K562 (cell line): ENCODE results near the gene IL11. TPM values are rescaled to one million over a fixed set of nuclear protein-coding genes. Genes with fewer than 3 reads are reported as not detected.

Experiments used
- ADNP ChIP-seq: fragments of 200-800 bp; sonication (Bioruptor generic); IDR thresholded peaks from 2 replicates; pipeline ENCODE4 v1.6.1; 2016; ENCODE audit warnings: missing genetic modification characterization, missing compliant biosample characterization
- BCL6 ChIP-seq: fragments of 250-450 bp; sonication (Bioruptor Pico); IDR thresholded peaks from 2 replicates; pipeline ENCODE4 v1.4.0; 2020
- BHLHE40 ChIP-seq: IDR thresholded peaks from 2 replicates; pipeline ENCODE4 v1.6.1; 2011; ENCODE audit warnings: low read length, improper control_type of control experiment
- BRD4 ChIP-seq: fragments of 200-600 bp; sonication (generic); IDR thresholded peaks from 2 replicates; pipeline ENCODE4 v1.6.1; 2017; ENCODE audit warnings: inconsistent platforms
- CBFA2T2 ChIP-seq: fragments of 450-650 bp; conservative IDR thresholded peaks from 2 replicates; pipeline ENCODE4 v1.6.1; 2017; ENCODE audit warnings: mild to moderate bottlenecking
- GATAD2A ChIP-seq: fragments of 450-650 bp; IDR thresholded peaks from 2 replicates; pipeline ENCODE4 v1.6.1; 2017
- POU5F1 ChIP-seq: fragments of 150-350 bp; IDR thresholded peaks from 2 replicates; pipeline ENCODE4 v1.6.1; 2014; ENCODE audit warnings: borderline replicate concordance, low read length, low read depth, mild to moderate bottlenecking; ENCODE audit not compliant: partially characterized antibody
- RBM15 ChIP-seq: fragments of 200-400 bp; formaldehyde crosslinking; IDR thresholded peaks from 2 replicates; pipeline ENCODE4 v1.6.1; 2018; ENCODE audit warnings: mild to moderate bottlenecking, low read length, moderate library complexity; ENCODE audit not compliant: insufficient read depth
- RFX1 ChIP-seq: fragments of 450-650 bp; IDR thresholded peaks from 2 replicates; pipeline ENCODE4 v1.6.1; 2016; ENCODE audit warnings: mild to moderate bottlenecking, moderate library complexity
- SMARCA5 ChIP-seq: fragments of 450-650 bp; IDR thresholded peaks from 2 replicates; pipeline ENCODE4 v1.6.1; 2016
- TAL1 ChIP-seq: fragments of 450-650 bp; IDR thresholded peaks from 2 replicates; pipeline ENCODE4 v1.6.1; 2016; ENCODE audit warnings: mild to moderate bottlenecking
- polyA plus RNA-seq, 8 experiments: library from polyadenylated mRNA; depleted of rRNA in 4 of 8; stranded (reverse) in 5 of 8; unstranded in 3 of 8; fragments of >200 nt; fragmentation: Nextera tagmentation in 2 of 8; fragmentation: Illumina TruSeq in 1 of 8; extraction: Ambion mirVana in 2 of 8; extraction: Trizol in 1 of 8; gene quantifications; 2 replicates each; pipeline versions ENCODE4 v1.2.1 to v1.2.3, GENCODE V29; 2011 to 2014; ENCODE audit warnings: inconsistent platforms in 1 of 8, missing spikeins in 1 of 8
- total RNA-seq, 7 experiments: library from RNA; depleted of rRNA in 6 of 7; stranded (reverse); fragments of >200 nt in 6 of 7; fragmentation: Illumina TruSeq in 2 of 7; extraction: Trizol in 2 of 7; gene quantifications; 2 replicates each; pipeline versions ENCODE4 v1.2.1 to v1.2.3, GENCODE V29; 2011 to 2021; ENCODE audit warnings: low replicate concordance in 1 of 7
- TF ChIP-seq, protein P1 (sequence below): fragments of 450-650 bp; IDR thresholded peaks from 2 replicates; pipeline ENCODE4 v1.6.1; 2016
- TF ChIP-seq, protein P2 (sequence below): fragments of 200-800 bp; sonication (Bioruptor generic); IDR thresholded peaks from 2 replicates; pipeline ENCODE4 v1.6.1; 2017; ENCODE audit warnings: missing genetic modification characterization, missing compliant biosample characterization
- TF ChIP-seq, protein P3 (sequence below): fragments of 200-800 bp; sonication (Bioruptor generic); IDR thresholded peaks from 2 replicates; pipeline ENCODE4 v1.6.1; 2016; ENCODE audit warnings: missing genetic modification characterization, missing compliant biosample characterization
- TF ChIP-seq, protein P4 (sequence below): fragments of 450-650 bp; formaldehyde crosslinking; IDR thresholded peaks from 2 replicates; pipeline ENCODE4 v1.4.0; 2020; ENCODE audit warnings: mild to moderate bottlenecking, mixed read lengths
- TF ChIP-seq, protein P5 (sequence below): sonication (generic); formaldehyde crosslinking; IDR thresholded peaks from 2 replicates; pipeline ENCODE4 v1.8.0; 2022; ENCODE audit warnings: mild to moderate bottlenecking, missing genetic modification reagents

Gene IL11
- total and polyA plus RNA-seq, 9 of the 15 experiments (the other 6 are each of a cell fraction or from before 2014, with no cell fraction given), result 0.04 to 0.42 (median 0.06) TPM; not detected in 6

GRCh38 chr19:55408533-55408872 is 38.2 kb upstream of the IL11 start (continued):
- peak; percentile 78; the same call in 1 of the 2 replicates for TF ChIP-seq BRD4
- TF ChIP-seq SMARCA5, result no peak
- TF ChIP-seq, protein P1, sequence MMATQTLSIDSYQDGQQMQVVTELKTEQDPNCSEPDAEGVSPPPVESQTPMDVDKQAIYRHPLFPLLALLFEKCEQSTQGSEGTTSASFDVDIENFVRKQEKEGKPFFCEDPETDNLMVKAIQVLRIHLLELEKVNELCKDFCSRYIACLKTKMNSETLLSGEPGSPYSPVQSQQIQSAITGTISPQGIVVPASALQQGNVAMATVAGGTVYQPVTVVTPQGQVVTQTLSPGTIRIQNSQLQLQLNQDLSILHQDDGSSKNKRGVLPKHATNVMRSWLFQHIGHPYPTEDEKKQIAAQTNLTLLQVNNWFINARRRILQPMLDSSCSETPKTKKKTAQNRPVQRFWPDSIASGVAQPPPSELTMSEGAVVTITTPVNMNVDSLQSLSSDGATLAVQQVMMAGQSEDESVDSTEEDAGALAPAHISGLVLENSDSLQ, result no peak
- TF ChIP-seq BHLHE40, result no peak
- peak; percentile 88 for TF ChIP-seq ADNP (tag)
- TF ChIP-seq, protein P2, sequence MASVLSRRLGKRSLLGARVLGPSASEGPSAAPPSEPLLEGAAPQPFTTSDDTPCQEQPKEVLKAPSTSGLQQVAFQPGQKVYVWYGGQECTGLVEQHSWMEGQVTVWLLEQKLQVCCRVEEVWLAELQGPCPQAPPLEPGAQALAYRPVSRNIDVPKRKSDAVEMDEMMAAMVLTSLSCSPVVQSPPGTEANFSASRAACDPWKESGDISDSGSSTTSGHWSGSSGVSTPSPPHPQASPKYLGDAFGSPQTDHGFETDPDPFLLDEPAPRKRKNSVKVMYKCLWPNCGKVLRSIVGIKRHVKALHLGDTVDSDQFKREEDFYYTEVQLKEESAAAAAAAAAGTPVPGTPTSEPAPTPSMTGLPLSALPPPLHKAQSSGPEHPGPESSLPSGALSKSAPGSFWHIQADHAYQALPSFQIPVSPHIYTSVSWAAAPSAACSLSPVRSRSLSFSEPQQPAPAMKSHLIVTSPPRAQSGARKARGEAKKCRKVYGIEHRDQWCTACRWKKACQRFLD (CRISPR knock-in tag), result peak; percentile 7; the same call in 1 of the 2 replicates
- no peak for TF ChIP-seq TAL1
- no peak for TF ChIP-seq CBFA2T2
- TF ChIP-seq RFX1, result no peak
- TF ChIP-seq, protein P3, sequence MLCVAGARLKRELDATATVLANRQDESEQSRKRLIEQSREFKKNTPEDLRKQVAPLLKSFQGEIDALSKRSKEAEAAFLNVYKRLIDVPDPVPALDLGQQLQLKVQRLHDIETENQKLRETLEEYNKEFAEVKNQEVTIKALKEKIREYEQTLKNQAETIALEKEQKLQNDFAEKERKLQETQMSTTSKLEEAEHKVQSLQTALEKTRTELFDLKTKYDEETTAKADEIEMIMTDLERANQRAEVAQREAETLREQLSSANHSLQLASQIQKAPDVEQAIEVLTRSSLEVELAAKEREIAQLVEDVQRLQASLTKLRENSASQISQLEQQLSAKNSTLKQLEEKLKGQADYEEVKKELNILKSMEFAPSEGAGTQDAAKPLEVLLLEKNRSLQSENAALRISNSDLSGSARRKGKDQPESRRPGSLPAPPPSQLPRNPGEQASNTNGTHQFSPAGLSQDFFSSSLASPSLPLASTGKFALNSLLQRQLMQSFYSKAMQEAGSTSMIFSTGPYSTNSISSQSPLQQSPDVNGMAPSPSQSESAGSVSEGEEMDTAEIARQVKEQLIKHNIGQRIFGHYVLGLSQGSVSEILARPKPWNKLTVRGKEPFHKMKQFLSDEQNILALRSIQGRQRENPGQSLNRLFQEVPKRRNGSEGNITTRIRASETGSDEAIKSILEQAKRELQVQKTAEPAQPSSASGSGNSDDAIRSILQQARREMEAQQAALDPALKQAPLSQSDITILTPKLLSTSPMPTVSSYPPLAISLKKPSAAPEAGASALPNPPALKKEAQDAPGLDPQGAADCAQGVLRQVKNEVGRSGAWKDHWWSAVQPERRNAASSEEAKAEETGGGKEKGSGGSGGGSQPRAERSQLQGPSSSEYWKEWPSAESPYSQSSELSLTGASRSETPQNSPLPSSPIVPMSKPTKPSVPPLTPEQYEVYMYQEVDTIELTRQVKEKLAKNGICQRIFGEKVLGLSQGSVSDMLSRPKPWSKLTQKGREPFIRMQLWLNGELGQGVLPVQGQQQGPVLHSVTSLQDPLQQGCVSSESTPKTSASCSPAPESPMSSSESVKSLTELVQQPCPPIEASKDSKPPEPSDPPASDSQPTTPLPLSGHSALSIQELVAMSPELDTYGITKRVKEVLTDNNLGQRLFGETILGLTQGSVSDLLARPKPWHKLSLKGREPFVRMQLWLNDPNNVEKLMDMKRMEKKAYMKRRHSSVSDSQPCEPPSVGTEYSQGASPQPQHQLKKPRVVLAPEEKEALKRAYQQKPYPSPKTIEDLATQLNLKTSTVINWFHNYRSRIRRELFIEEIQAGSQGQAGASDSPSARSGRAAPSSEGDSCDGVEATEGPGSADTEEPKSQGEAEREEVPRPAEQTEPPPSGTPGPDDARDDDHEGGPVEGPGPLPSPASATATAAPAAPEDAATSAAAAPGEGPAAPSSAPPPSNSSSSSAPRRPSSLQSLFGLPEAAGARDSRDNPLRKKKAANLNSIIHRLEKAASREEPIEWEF (CRISPR knock-in tag), result no peak
- no peak for TF ChIP-seq BCL6 (CRISPR knock-in tag)
- no peak for TF ChIP-seq GATAD2A
- TF ChIP-seq POU5F1, result no peak
- TF ChIP-seq RBM15, result no peak
- TF ChIP-seq, protein P4, sequence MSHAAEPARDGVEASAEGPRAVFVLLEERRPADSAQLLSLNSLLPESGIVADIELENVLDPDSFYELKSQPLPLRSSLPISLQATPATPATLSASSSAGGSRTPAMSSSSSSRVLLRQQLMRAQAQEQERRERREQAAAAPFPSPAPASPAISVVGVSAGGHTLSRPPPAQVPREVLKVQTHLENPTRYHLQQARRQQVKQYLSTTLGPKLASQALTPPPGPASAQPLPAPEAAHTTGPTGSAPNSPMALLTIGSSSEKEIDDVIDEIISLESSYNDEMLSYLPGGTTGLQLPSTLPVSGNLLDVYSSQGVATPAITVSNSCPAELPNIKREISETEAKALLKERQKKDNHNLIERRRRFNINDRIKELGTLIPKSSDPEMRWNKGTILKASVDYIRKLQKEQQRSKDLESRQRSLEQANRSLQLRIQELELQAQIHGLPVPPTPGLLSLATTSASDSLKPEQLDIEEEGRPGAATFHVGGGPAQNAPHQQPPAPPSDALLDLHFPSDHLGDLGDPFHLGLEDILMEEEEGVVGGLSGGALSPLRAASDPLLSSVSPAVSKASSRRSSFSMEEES (CRISPR knock-in tag), result no peak
- TF ChIP-seq, protein P5, sequence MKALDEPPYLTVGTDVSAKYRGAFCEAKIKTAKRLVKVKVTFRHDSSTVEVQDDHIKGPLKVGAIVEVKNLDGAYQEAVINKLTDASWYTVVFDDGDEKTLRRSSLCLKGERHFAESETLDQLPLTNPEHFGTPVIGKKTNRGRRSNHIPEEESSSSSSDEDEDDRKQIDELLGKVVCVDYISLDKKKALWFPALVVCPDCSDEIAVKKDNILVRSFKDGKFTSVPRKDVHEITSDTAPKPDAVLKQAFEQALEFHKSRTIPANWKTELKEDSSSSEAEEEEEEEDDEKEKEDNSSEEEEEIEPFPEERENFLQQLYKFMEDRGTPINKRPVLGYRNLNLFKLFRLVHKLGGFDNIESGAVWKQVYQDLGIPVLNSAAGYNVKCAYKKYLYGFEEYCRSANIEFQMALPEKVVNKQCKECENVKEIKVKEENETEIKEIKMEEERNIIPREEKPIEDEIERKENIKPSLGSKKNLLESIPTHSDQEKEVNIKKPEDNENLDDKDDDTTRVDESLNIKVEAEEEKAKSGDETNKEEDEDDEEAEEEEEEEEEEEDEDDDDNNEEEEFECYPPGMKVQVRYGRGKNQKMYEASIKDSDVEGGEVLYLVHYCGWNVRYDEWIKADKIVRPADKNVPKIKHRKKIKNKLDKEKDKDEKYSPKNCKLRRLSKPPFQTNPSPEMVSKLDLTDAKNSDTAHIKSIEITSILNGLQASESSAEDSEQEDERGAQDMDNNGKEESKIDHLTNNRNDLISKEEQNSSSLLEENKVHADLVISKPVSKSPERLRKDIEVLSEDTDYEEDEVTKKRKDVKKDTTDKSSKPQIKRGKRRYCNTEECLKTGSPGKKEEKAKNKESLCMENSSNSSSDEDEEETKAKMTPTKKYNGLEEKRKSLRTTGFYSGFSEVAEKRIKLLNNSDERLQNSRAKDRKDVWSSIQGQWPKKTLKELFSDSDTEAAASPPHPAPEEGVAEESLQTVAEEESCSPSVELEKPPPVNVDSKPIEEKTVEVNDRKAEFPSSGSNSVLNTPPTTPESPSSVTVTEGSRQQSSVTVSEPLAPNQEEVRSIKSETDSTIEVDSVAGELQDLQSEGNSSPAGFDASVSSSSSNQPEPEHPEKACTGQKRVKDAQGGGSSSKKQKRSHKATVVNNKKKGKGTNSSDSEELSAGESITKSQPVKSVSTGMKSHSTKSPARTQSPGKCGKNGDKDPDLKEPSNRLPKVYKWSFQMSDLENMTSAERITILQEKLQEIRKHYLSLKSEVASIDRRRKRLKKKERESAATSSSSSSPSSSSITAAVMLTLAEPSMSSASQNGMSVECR (CRISPR knock-in tag), result no peak
